GM19395 (cell line): Measurements from ENCODE around the gene KNL1.

Experiments used
- ATAC-seq: cut with Tn5 transposase; IDR thresholded peaks from one replicate; pipeline ENCODE4 v1.9.1; 2021; ENCODE audit warnings: mild to moderate bottlenecking, moderate library complexity; ENCODE audit not compliant: unreplicated experiment

Gene KNL1

GRCh38 chr15:40582726-40583246 lies 11.3 kb upstream of the KNL1 start:
- no peak for ATAC-seq

DNA sequence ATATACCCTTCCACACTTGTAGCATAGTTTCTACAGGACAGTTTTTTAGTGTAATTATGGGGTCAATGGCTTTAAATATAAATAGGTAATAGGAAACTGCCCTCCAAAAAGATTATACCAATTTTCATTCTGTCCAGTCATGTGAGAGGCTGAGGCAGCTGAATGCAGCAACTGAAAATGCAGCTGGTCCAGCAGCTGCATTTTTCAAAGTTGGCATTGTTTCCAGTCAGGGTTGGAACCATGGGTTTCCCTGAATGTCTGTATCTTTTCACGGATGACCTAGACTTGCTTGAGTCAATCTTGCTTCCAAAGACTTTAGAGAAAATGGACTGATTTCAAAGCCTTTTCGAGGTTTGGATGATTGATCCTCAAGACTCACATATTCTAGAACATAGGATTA lies 9.9 kb upstream of the KNL1 start:
- no peak for ATAC-seq

DNA sequence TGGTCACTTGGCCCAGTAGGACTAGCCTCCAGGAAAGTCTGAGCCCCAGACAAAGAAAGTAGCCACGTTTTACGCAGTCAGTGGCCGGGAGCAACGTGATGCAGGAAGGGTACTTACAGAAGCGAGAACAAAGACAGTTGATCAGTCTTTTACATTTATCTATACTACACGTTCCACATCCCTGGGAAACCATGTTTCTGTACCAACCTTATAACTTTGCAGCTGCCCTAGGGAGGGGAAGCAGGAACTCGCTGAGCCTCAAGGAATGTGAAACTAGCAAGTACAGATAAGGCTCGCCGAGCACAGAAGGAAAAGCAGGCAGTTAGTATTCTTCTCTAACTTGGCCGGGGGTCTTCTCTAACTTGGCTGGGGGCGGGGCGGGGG lies 3.4 kb upstream of the KNL1 start:
- ATAC-seq: no peak

DNA sequence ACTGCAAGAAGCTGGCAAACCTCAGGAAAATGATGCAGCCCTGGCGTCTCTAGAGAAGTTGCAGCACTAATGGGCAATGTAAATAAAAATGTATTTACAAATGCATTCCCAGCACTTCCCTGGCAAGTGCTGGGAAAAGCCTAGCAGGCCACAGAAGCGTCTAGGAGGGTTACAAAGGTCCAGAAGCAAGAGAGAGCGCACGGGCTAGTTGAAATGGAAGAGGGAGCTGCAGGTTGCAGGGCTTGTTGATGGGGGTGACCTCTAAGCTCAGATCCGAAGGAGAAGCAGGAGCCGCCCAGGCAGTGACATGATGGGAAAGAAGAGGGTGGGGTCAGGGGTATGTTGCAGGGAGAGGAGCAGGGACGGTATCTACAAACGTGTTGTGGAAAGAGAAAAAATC lies 2.7 kb upstream of the KNL1 start:
- no peak for ATAC-seq

DNA sequence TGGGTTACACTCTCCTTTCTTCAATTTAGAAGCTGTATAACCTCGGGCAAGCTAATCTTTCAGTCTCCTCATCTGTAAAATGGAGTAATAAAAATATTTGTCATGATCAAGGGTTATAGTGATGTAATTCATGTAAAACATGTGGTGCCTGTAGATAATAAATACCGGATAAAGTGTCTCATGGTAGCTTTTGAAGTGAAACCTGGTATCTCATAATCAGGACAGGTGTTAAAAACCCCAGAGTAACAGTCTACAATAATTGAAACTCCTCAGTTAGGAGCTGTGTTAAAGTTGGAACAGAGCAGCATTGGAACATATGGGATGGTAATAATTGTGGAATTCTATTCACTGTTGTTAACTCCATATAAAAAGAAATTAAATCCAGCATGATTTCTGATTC lies 884 bp upstream of the KNL1 start:
- ATAC-seq: no peak

DNA sequence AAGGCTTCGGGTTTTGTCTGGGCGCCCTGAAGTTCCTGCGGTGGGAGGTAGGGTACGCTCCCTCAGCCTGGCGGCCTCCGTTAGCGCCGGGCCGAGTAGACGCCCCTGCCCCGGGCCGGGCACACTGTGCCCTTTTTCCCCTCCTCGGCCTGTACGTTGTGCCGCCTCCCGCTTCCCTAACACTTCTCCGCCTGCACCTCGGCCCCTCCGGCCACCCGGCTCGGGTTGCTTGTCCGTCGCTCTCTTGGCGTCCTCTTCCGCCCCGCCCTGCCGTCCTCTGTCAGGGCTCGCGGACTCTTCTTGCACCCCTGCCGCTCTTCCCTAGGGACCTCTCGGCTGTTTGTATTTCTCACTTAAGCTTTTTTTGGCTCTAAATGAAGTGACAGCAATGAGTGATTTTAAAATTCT lies 384 bp downstream of the KNL1 start:
- peak; percentile 41 for ATAC-seq

GRCh38 chr15:40595219-40595618 lies 1.2 kb downstream of the KNL1 start:
- no peak for ATAC-seq

GRCh38 chr15:40595773-40596172 lies 1.7 kb downstream of the KNL1 start:
- ATAC-seq: no peak

GRCh38 chr15:40597024-40597423 lies 3.0 kb downstream of the KNL1 start:
- no peak for ATAC-seq

- no peak for ATAC-seq
Observed at GRCh38 chr15:40598126-40598525, 4.1 kb downstream of the KNL1 start.

DNA sequence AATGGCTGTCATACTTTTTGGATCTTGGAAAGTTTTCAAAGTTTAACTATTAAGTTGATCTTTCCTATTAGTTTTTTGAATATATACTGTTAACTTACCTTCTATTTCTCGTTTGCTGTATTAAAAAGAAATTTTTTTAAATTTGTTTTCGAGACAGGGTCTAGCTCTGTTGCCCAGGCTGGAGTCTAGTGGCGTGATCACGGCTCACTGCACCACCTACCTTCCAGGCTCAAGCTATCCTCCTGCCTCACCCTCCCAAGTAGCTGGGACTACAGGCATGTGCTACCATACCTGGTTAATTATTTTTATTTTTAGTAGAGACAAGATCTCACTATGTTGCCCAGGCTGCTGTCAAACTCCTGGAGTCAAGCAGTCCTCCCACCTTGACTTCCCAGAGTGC lies 4.6 kb downstream of the KNL1 start:
- ATAC-seq: no peak

- ATAC-seq: no peak
Observed at GRCh38 chr15:40600956-40601355, 6.9 kb downstream of the KNL1 start.

GRCh38 chr15:40603935-40604334 lies 9.9 kb downstream of the KNL1 start:
- ATAC-seq: no peak

- no peak for ATAC-seq
Observed at GRCh38 chr15:40613080-40613479, 19.0 kb downstream of the KNL1 start.

DNA sequence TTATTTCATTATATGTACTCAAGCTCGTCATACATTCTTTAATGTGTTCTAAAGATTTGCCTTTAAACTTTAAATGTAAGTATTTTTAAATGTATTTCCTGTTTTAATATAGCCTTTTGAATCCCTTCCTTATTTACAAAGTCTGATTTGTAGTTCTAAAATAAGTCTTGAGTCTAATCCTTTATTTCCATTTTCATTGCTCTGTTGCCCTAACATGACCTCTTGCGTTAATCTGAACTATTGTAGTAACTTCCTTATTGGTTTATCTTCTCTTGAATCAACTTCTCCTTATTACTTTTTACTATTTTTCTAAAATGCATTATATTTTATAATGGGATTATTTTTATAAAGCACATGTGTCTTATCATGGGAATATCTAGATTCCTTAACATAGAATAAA lies 24.0 kb downstream of the KNL1 start:
- no peak for ATAC-seq

DNA sequence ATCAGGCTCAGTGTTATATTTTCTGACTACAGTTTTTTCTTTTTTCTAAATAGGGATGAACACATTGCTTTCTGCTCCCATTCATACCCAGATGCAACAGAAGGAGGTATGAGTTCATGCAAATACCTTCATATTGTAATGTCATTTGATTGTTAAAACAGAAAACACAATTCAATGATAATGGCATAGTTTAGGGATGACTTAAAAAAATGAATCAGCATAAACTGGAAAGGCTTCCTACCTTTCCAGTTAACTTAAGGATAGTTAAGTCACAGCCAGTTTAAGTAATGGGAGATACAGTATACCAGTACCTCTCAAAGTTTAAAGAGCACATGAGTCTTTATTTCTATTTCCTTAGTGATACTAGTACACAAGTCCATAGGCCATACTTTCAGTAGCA lies 24.9 kb downstream of the KNL1 start:
- ATAC-seq: no peak

- no peak for ATAC-seq
Observed at GRCh38 chr15:40623361-40623760, 29.3 kb downstream of the KNL1 start.

GRCh38 chr15:40630313-40630712 lies 36.3 kb downstream of the KNL1 start:
- no peak for ATAC-seq

GRCh38 chr15:40633178-40633577 lies 39.1 kb downstream of the KNL1 start:
- ATAC-seq: no peak

GRCh38 chr15:40637221-40637745 lies 43.2 kb downstream of the KNL1 start:
- ATAC-seq: no peak

GRCh38 chr15:40639677-40640076 lies 45.6 kb downstream of the KNL1 start:
- no peak for ATAC-seq

GRCh38 chr15:40647523-40647922 lies 53.5 kb downstream of the KNL1 start:
- no peak for ATAC-seq

- ATAC-seq: no peak
Observed at GRCh38 chr15:40650479-40650878, 56.4 kb downstream of the KNL1 start.
